Stimulated activated naive CD8-positive, alpha-beta T cell treated with anti-CD3 and anti-CD28 coated beads, Interleukin-15, Interleukin-2, amounts not matched to agents 100 ng/mL and 50 ng/mL, for 24 hours (primary cell): ENCODE measurements around the gene ZNF560.
"Not testable (repeated sequence)": the region's sequence is repeated elsewhere in the genome, so short reads cannot be mapped to it uniquely, and the experiment has no call there.

ENCODE experiments used
- H3K27ac Mint-ChIP-seq: one replicate; pipeline ENCODE4 v1.8.0; 2021; ENCODE audit warnings: mild to moderate bottlenecking, mixed read lengths
- H3K27me3 Mint-ChIP-seq: one replicate; pipeline ENCODE4 v1.8.0; 2021; ENCODE audit warnings: mixed read lengths
- H3K36me3 Mint-ChIP-seq: one replicate; pipeline ENCODE4 v1.8.0; 2021; ENCODE audit warnings: low read depth, mixed read lengths
- H3K4me1 Mint-ChIP-seq: one replicate; pipeline ENCODE4 v1.8.0; 2021; ENCODE audit warnings: low read depth, mixed read lengths
- H3K4me3 Mint-ChIP-seq: one replicate; pipeline ENCODE4 v1.8.0; 2021; ENCODE audit warnings: mild to moderate bottlenecking, mixed read lengths
- H3K9me3 Mint-ChIP-seq: one replicate; pipeline ENCODE4 v1.8.0; 2021; ENCODE audit warnings: mixed read lengths

The ZNF560 gene

GRCh38 chr19:9498183-9498902 lies at the start of gene ZNF560:
Gene ZNF560 (minus strand): TSS chr19:9498616. CDS start chr19:9475313, 23,303 bp downstream.
- Mint-ChIP-seq H3K4me1 (peaks cover 13% of the 10 kb centered on the region), H3K9me3 (peaks cover 15% of the 10 kb centered on the region), H3K36me3 (peaks cover 26% of the 10 kb centered on the region), H3K4me3 (peak within 1 kb of the TSS; percentile 67), H3K27ac (no peak within 1 kb of the TSS), H3K27me3 (peaks cover 12% of the 10 kb centered on the region)

GRCh38 chr19:9547870-9548269 lies 49.5 kb upstream of the ZNF560 start:
- Mint-ChIP-seq H3K4me1 (no peaks in the 10 kb centered on the region), H3K9me3 (peaks cover 21% of the 10 kb centered on the region), H3K27me3 (no peaks in the 10 kb centered on the region), H3K27ac (no peak overlapping the region), H3K4me3 (no peak overlapping the region), H3K36me3 (peaks cover 13% of the 10 kb centered on the region)

GRCh38 chr19:9541281-9541680 lies 42.9 kb upstream of the ZNF560 start:
- not testable (repeated sequence) for H3K27me3 Mint-ChIP-seq, H3K4me3 Mint-ChIP-seq, H3K27ac Mint-ChIP-seq
- Mint-ChIP-seq H3K4me1 (peaks cover 25% of the 10 kb centered on the region), H3K9me3 (peaks cover 15% of the 10 kb centered on the region), H3K36me3 (peaks cover 30% of the 10 kb centered on the region)

GRCh38 chr19:9539921-9540320 lies 41.5 kb upstream of the ZNF560 start:
- H3K27ac Mint-ChIP-seq, result peak overlapping the region; percentile 80
- peak overlapping the region; percentile 99 for H3K4me3 Mint-ChIP-seq
- peaks cover 22% of the 10 kb centered on the region for H3K9me3 Mint-ChIP-seq
- peaks cover 43% of the 10 kb centered on the region for H3K36me3 Mint-ChIP-seq
- H3K27me3 Mint-ChIP-seq, result not testable (repeated sequence)
- H3K4me1 Mint-ChIP-seq, result peaks cover 28% of the 10 kb centered on the region

GRCh38 chr19:9539201-9539600 lies 40.8 kb upstream of the ZNF560 start:
- Mint-ChIP-seq H3K4me3 (peak overlapping the region; percentile 99), H3K4me1 (peaks cover 28% of the 10 kb centered on the region), H3K27ac (peak overlapping the region; percentile 98), H3K36me3 (peaks cover 51% of the 10 kb centered on the region), H3K9me3 (peaks cover 22% of the 10 kb centered on the region)
- not testable (repeated sequence) for H3K27me3 Mint-ChIP-seq

- peak within 1 kb of the TSS; percentile 98 for H3K27ac Mint-ChIP-seq
- H3K4me3 Mint-ChIP-seq, result peak within 1 kb of the TSS; percentile 99
- H3K27me3 Mint-ChIP-seq, result no peaks in the 10 kb centered on the region
- peaks cover 28% of the 10 kb centered on the region for H3K4me1 Mint-ChIP-seq
- peaks cover 58% of the 10 kb centered on the region for H3K36me3 Mint-ChIP-seq
- H3K9me3 Mint-ChIP-seq, result peaks cover 28% of the 10 kb centered on the region
Measured at GRCh38 chr19:9538183-9539058, 40.0 kb upstream of the ZNF560 start, which contains the start of gene ZNF426. Gene ZNF426 (minus strand): TSS chr19:9538645. CDS start chr19:9536232, 2,413 bp downstream.

GRCh38 chr19:9535934-9536333 lies 37.5 kb upstream of the ZNF560 start:
- H3K27ac Mint-ChIP-seq, result no peak overlapping the region
- H3K4me3 Mint-ChIP-seq, result no peak overlapping the region
- peaks cover 28% of the 10 kb centered on the region for H3K4me1 Mint-ChIP-seq
- peaks cover 83% of the 10 kb centered on the region for H3K36me3 Mint-ChIP-seq
- H3K9me3 Mint-ChIP-seq, result peaks cover 48% of the 10 kb centered on the region
- no peaks in the 10 kb centered on the region for H3K27me3 Mint-ChIP-seq

GRCh38 chr19:9531933-9532332 lies 33.5 kb upstream of the ZNF560 start:
- H3K9me3 Mint-ChIP-seq, result peaks cover 59% of the 10 kb centered on the region

GRCh38 chr19:9528757-9529336 lies 30.4 kb upstream of the ZNF560 start:
- H3K4me3 Mint-ChIP-seq, result no peak overlapping the region
- no peak overlapping the region for H3K27ac Mint-ChIP-seq
- no peaks in the 10 kb centered on the region for H3K27me3 Mint-ChIP-seq
- peaks cover 94% of the 10 kb centered on the region for H3K36me3 Mint-ChIP-seq
- H3K9me3 Mint-ChIP-seq, result peaks cover 68% of the 10 kb centered on the region
- H3K4me1 Mint-ChIP-seq, result no peaks in the 10 kb centered on the region

More at GRCh38 chr19:9531933-9532332, 33.5 kb upstream of the ZNF560 start:
- Mint-ChIP-seq H3K27ac (no peak overlapping the region), H3K4me3 (no peak overlapping the region), H3K27me3 (no peaks in the 10 kb centered on the region), H3K36me3 (peaks cover 97% of the 10 kb centered on the region), H3K4me1 (peaks cover 3% of the 10 kb centered on the region)

GRCh38 chr19:9523885-9524474 lies 25.6 kb upstream of the ZNF560 start:
- H3K9me3 Mint-ChIP-seq, result peaks cover 54% of the 10 kb centered on the region
- H3K4me1 Mint-ChIP-seq, result no peaks in the 10 kb centered on the region
- no peak overlapping the region for H3K27ac Mint-ChIP-seq
- H3K36me3 Mint-ChIP-seq, result peaks cover 65% of the 10 kb centered on the region
- no peak overlapping the region for H3K4me3 Mint-ChIP-seq
- no peaks in the 10 kb centered on the region for H3K27me3 Mint-ChIP-seq

- no peaks in the 10 kb centered on the region for H3K4me1 Mint-ChIP-seq
- H3K4me3 Mint-ChIP-seq, result no peak overlapping the region
- no peaks in the 10 kb centered on the region for H3K27me3 Mint-ChIP-seq
- H3K9me3 Mint-ChIP-seq, result peaks cover 53% of the 10 kb centered on the region
- no peak overlapping the region for H3K27ac Mint-ChIP-seq
- H3K36me3 Mint-ChIP-seq, result peaks cover 17% of the 10 kb centered on the region
Measured at GRCh38 chr19:9507285-9507684, 8.9 kb upstream of the ZNF560 start.

- peaks cover 25% of the 10 kb centered on the region for H3K36me3 Mint-ChIP-seq
- H3K27me3 Mint-ChIP-seq, result peaks cover 12% of the 10 kb centered on the region
- H3K27ac Mint-ChIP-seq, result no peak overlapping the region
- H3K9me3 Mint-ChIP-seq, result peaks cover 22% of the 10 kb centered on the region
- no peak overlapping the region for H3K4me3 Mint-ChIP-seq
- peaks cover 13% of the 10 kb centered on the region for H3K4me1 Mint-ChIP-seq
Measured at GRCh38 chr19:9500796-9501195, 2.4 kb upstream of the ZNF560 start.

GRCh38 chr19:9494096-9494495 lies 4.3 kb downstream of the ZNF560 start:
- peaks cover 12% of the 10 kb centered on the region for H3K27me3 Mint-ChIP-seq
- H3K4me1 Mint-ChIP-seq, result peaks cover 13% of the 10 kb centered on the region
- no peak overlapping the region for H3K27ac Mint-ChIP-seq
- H3K36me3 Mint-ChIP-seq, result peaks cover 20% of the 10 kb centered on the region
- H3K9me3 Mint-ChIP-seq, result peaks cover 13% of the 10 kb centered on the region
- H3K4me3 Mint-ChIP-seq, result no peak overlapping the region

GRCh38 chr19:9487016-9487415 lies 11.4 kb downstream of the ZNF560 start:
- peaks cover 11% of the 10 kb centered on the region for H3K36me3 Mint-ChIP-seq
- no peak overlapping the region for H3K4me3 Mint-ChIP-seq
- H3K4me1 Mint-ChIP-seq, result no peaks in the 10 kb centered on the region
- H3K9me3 Mint-ChIP-seq, result peaks cover 39% of the 10 kb centered on the region
- no peak overlapping the region for H3K27ac Mint-ChIP-seq
- H3K27me3 Mint-ChIP-seq, result peaks cover under 1% of the 10 kb centered on the region
